Thoracic aorta (tissue), 2 donors: ENCODE data around the gene SLC28A1. TPM values are rescaled to one million over a fixed set of nuclear protein-coding genes. Genes with fewer than 3 reads are reported as not detected.

ENCODE experiments used
- ATAC-seq: fragments of 150-250 bp; one replicate; pipeline ENCODE4 v1.8.0; 2017; ENCODE audit warnings: low read depth; ENCODE audit not compliant: insufficient number of reproducible peaks, low FRiP score
- DNase-seq: peaks from one replicate; pipeline ENCODE4 v3.0.0-alpha.2; 2020; ENCODE audit warnings: low spot score
- H3K27ac ChIP-seq, 2 donors: fragments of 200-600 bp; sonication (generic); 1 replicate in 1 of 2; 2 replicates in 1 of 2; pipeline ENCODE4 v1.5.1; 2016; ENCODE audit warnings: mild to moderate bottlenecking in 2 of 2, moderate library complexity in 2 of 2
- H3K27me3 ChIP-seq: fragments of 200-600 bp; sonication (generic); replicated peaks from 2 replicates; pipeline ENCODE4 v1.6.0; 2016; ENCODE audit warnings: mild to moderate bottlenecking; ENCODE audit not compliant: insufficient read depth
- H3K36me3 ChIP-seq: fragments of 200-600 bp; sonication (generic); one replicate; pipeline ENCODE4 v1.5.1; 2016
- H3K4me1 ChIP-seq, 2 donors: fragments of 200-600 bp; sonication (generic); 1 replicate in 1 of 2; 2 replicates in 1 of 2; pipeline versions ENCODE4 v1.5.1 to v1.6.0; 2016; ENCODE audit warnings: low read depth in 2 of 2, mild to moderate bottlenecking in 1 of 2; ENCODE audit not compliant: control insufficient read depth in 1 of 2
- H3K4me3 ChIP-seq: fragments of 200-600 bp; sonication (generic); 2 replicates; pipeline ENCODE4 v1.5.1; 2016; ENCODE audit warnings: mild to moderate bottlenecking
- H3K9me3 ChIP-seq: fragments of 200-600 bp; sonication (generic); 2 replicates; pipeline ENCODE4 v1.5.1; 2016
- total RNA-seq, 2 donors: library from RNA; depleted of rRNA; stranded (reverse); fragments of >200 nt; gene quantifications; one replicate each; pipeline versions ENCODE4 v1.1.0 to v1.2.3, GENCODE V29; 2016
- TF ChIP-seq, protein P1 (sequence below): fragments of 200-600 bp; sonication (generic); IDR thresholded peaks from one replicate; pipeline ENCODE4 v1.5.1; 2019; ENCODE audit warnings: antibody characterized with exemption

The SLC28A1 gene
- total RNA-seq, 2 donors from 2014 or later = 0.41 to 1.6 TPM

DNA sequence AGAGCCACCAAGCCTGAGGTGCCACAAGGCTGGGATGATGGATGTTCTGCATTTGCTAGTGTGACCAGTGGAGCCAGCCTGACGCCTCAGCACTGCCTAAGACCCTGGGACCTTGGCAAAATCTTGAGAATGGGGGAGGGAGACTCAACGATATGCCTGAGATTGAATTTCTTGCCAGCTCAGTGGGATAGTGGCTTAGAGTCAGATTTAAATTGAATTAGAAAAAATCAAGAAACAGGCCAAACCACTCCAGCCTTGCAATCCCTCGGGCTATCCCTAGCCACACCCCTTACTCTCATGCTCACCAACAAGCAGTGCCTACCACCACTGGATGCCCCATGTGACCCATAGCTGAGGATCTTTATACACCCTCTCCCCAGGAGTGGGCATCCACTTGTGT is 78.5 kb downstream of the SLC28A1 start:
- Histone ChIP-seq H3K27me3 (no peaks in the 10 kb centered on the region), H3K4me1 (no peaks in the 10 kb centered on the region), H3K9me3 (no peaks in the 10 kb centered on the region), H3K36me3 (no peaks in the 10 kb centered on the region), H3K27ac (no peak overlapping the region), H3K4me3 (no peak overlapping the region)
- TF ChIP-seq, protein P1, sequence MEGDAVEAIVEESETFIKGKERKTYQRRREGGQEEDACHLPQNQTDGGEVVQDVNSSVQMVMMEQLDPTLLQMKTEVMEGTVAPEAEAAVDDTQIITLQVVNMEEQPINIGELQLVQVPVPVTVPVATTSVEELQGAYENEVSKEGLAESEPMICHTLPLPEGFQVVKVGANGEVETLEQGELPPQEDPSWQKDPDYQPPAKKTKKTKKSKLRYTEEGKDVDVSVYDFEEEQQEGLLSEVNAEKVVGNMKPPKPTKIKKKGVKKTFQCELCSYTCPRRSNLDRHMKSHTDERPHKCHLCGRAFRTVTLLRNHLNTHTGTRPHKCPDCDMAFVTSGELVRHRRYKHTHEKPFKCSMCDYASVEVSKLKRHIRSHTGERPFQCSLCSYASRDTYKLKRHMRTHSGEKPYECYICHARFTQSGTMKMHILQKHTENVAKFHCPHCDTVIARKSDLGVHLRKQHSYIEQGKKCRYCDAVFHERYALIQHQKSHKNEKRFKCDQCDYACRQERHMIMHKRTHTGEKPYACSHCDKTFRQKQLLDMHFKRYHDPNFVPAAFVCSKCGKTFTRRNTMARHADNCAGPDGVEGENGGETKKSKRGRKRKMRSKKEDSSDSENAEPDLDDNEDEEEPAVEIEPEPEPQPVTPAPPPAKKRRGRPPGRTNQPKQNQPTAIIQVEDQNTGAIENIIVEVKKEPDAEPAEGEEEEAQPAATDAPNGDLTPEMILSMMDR = no peak
- ATAC-seq (no peak), DNase-seq (no peak)

DNA sequence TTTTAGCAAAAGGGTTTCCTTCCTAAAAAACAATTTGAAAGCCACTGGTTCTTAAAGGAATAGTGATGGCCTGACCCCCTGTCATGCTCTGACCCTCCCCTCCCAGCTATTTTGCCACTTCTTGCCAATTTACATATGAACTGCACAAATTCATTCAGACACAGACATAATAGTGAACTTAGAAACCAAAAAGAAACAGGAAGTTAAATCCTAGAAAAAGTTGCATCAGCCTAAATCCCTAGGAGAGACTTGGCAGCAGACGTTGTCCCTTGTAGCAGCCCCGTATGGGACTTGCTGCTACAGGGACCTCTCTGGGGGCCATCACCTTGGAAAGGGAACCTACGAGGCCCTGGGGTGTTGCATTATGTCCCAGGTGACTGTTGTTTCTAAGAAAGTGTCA is 82.9 kb downstream of the SLC28A1 start:
- DNase-seq = no peak
- Histone ChIP-seq H3K27ac (no peak overlapping the region), H3K36me3 (no peaks in the 10 kb centered on the region), H3K4me3 (no peak overlapping the region), H3K27me3 (no peaks in the 10 kb centered on the region), H3K9me3 (no peaks in the 10 kb centered on the region), H3K4me1 (no peaks in the 10 kb centered on the region)
- TF ChIP-seq, protein P1 = no peak
- no peak for ATAC-seq

DNA sequence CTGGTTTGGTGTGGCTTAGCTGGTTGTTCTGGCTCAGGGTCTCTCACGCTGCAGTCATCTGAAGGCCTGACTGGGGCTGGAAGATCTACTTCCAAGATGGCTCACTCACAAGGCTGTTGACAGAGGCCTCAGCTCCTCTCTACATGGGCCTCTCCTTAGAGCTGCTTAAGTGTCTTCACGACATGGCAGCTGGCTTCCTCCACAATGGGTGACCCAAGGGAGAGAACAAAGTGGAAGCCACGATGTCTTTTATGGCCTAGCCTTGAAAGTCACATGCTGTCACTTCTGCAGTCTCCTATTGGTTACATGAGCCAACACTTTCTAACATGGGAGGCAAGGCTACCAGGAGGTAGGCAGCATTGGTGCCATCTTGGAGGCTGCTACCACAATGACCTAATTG is 83.8 kb downstream of the SLC28A1 start:
- TF ChIP-seq, protein P1 = no peak
- DNase-seq (no peak), ATAC-seq (no peak)
- Histone ChIP-seq H3K27ac (no peak overlapping the region), H3K27me3 (no peaks in the 10 kb centered on the region), H3K36me3 (no peaks in the 10 kb centered on the region), H3K4me1 (no peaks in the 10 kb centered on the region), H3K9me3 (no peaks in the 10 kb centered on the region), H3K4me3 (no peak overlapping the region)

DNA sequence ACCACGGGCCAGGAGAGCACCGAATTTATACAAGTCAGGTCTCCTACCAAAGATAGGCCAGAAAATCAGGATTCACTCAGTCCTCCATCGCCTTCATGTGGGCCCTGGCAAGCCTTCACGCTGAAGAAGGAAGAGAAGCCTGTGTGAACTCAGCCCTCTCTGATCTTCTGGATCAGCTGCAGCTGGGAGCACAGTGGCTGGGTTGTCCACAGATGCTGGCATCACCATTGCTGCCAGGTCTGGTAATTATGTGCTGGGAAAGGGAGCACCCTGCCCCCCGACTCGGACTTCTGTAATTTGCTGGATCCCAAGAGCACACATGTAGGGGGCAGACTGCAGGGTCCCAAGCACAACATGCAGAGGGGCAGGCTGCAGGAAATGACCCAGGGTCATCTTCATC is 84.8 kb downstream of the SLC28A1 start:
- Histone ChIP-seq H3K27me3 (no peaks in the 10 kb centered on the region), H3K27ac (no peak overlapping the region), H3K9me3 (no peaks in the 10 kb centered on the region), H3K4me3 (no peak overlapping the region), H3K36me3 (no peaks in the 10 kb centered on the region), H3K4me1 (no peaks in the 10 kb centered on the region)
- ATAC-seq = no peak
- no peak for DNase-seq
- TF ChIP-seq, protein P1 = no peak

DNA sequence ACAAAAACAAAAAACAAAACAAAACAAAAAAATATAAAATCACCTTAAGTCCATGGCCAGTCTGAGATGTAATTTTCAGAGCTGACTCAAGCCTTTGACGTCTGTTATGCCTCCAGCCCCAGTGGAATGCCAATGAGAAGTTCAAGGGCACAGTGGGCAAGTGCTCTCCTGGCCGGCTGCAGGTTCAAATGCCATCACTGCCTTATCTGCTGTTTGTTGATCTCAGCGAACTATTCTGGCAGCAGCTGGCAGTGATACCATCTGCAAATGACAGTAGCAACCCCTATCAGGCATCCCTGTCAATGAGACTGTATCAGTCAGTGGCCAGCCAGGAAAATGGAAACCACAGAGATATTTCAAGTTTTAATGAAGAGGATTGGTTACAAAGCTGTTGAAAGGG is 86.4 kb downstream of the SLC28A1 start:
- H3K27me3 ChIP-seq = no peaks in the 10 kb centered on the region
- no peak for DNase-seq
- H3K36me3 ChIP-seq = no peaks in the 10 kb centered on the region
- H3K4me1 ChIP-seq = no peaks in the 10 kb centered on the region
- H3K27ac ChIP-seq = no peak overlapping the region
- TF ChIP-seq, protein P1 = no peak
- no peak overlapping the region for H3K4me3 ChIP-seq
- no peaks in the 10 kb centered on the region for H3K9me3 ChIP-seq
- no peak for ATAC-seq
